Lower lobe of right lung (tissue), 2 donors: ENCODE measurements around the gene GNG2. TPM values are rescaled to one million over a fixed set of nuclear protein-coding genes. Genes with fewer than 3 reads are reported as not detected.

Experiments
- ATAC-seq, 2 donors: fragments of 200-7000 bp; cut with Tn5 transposase; one replicate each; pipeline ENCODE4 v1.9.1; 2020 to 2022; ENCODE audit warnings: mild to moderate bottlenecking in 2 of 2, moderate library complexity in 2 of 2
- DNase-seq: peaks from one replicate; pipeline ENCODE4 v3.0.0-alpha.2; 2020
- H3K27ac ChIP-seq: fragments of 200-600 bp; one replicate; pipeline ENCODE4 v1.8.0; 2022
- H3K27me3 ChIP-seq: fragments of 200-600 bp; one replicate; pipeline ENCODE4 v1.8.0; 2022; ENCODE audit warnings: low read depth
- H3K36me3 ChIP-seq: fragments of 200-600 bp; one replicate; pipeline ENCODE4 v1.8.0; 2022; ENCODE audit warnings: mild to moderate bottlenecking
- H3K4me1 ChIP-seq: fragments of 200-600 bp; one replicate; pipeline ENCODE4 v1.8.0; 2022
- H3K4me3 ChIP-seq: fragments of 200-600 bp; one replicate; pipeline ENCODE4 v1.8.0; 2022; ENCODE audit warnings: mild to moderate bottlenecking
- H3K9me3 ChIP-seq: fragments of 200-600 bp; one replicate; pipeline ENCODE4 v1.8.0; 2022
- CTCF ChIP-seq: fragments of 200-600 bp; IDR thresholded peaks from one replicate; pipeline ENCODE4 v1.8.0; 2022; ENCODE audit warnings: antibody characterized with exemption, mild to moderate bottlenecking
- intact Hi-C: fragments of 100-400 bp; cut with DNase I; formaldehyde crosslinking; loops from one replicate; pipeline ENCODE4 v1.11.0; 2022
- total RNA-seq: library from RNA; stranded (reverse); fragmentation: NEBNext Ultra II Directional; extraction: Animal tissue kit (Norgen Biotek cat#: 25700); gene quantifications from one replicate; pipeline ENCODE4 v1.2.1, GENCODE V29; 2021
- donor health status: DM: no; HTN: yes; CAD: no; lungs with severe emphysema.

GNG2 gene
- total RNA-seq, 1 donor from 2014 or later = 23.8 TPM

DNA sequence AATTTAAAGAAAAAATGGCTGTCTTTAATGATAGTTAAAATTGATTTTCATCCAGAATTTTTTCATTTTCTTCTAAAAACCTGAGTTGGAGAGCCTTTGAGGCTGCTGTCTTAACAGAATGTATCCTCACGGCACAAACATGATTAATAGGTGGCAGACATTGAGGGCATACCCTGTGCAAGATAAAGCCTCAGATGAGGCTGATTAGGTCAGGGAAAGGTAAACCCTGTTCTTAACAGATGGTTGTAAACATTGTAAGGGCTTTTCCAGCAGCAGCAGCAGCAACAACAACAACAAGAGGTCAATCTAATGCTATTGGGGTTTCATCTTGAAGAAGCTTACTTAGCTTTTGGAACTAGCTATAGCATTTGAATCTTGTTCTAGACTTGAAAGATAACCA lies 17.4 kb downstream of the GNG2 start:
- DNase-seq = no peak
- TF ChIP-seq CTCF = no peak
- Histone ChIP-seq H3K27ac (no peak overlapping the region), H3K4me1 (peaks cover 1% of the 10 kb centered on the region), H3K4me3 (no peak overlapping the region), H3K36me3 (no peaks in the 10 kb centered on the region), H3K27me3 (no peaks in the 10 kb centered on the region), H3K9me3 (no peaks in the 10 kb centered on the region)
- ATAC-seq = no peak
- intact Hi-C loops = no loop called here

GRCh38 chr14:51879170-51879569 lies 18.8 kb downstream of the GNG2 start:
- no peak for TF ChIP-seq CTCF
- Histone ChIP-seq H3K27ac (no peak overlapping the region), H3K27me3 (no peaks in the 10 kb centered on the region), H3K4me1 (peaks cover 7% of the 10 kb centered on the region), H3K36me3 (no peaks in the 10 kb centered on the region), H3K4me3 (no peak overlapping the region), H3K9me3 (no peaks in the 10 kb centered on the region)
- intact Hi-C loops = no loop called here
- DNase-seq (no peak), ATAC-seq (no peak)

DNA sequence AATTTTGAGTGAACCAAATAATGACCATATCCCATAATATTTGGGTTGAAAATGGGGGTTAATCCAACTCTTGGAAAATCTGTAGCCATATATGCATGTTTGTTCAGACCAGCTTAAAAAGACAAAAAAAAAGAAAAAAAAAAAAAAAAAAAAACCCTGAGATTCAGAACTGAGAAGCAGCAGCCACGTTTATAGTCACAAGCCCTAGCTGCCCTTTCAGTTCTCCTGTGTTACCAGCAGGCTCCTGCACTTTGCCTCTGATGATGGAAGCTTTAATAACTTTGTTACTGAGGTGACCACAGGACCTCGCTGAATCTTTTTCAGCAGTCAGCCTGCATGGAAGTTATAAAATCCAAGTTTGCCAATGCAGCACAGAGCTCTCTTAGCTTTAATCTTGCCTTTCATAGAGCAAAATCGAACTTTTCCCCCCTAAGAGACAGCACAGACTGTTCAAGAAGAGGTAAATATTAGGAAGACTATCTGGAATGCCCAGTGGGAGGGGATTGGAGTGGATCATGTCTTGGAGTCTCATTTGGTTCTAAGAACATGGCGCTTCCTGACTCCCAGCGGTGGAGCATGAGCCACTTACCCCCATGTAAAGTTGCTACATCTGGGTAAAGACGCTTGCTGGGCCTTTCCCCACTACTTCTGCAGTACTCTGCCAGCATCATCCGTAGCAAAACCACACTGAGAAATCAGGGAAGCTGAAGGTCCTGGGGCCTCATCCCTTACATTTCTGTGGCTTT lies 20.6 kb downstream of the GNG2 start:
- Histone ChIP-seq H3K36me3 (no peaks in the 10 kb centered on the region), H3K27ac (no peak overlapping the region), H3K4me1 (peaks cover 13% of the 10 kb centered on the region), H3K27me3 (no peaks in the 10 kb centered on the region), H3K9me3 (no peaks in the 10 kb centered on the region), H3K4me3 (no peak overlapping the region)
- DNase-seq (no peak), ATAC-seq (no peak)
- TF ChIP-seq CTCF = no peak
- intact Hi-C loops = no loop called here

DNA sequence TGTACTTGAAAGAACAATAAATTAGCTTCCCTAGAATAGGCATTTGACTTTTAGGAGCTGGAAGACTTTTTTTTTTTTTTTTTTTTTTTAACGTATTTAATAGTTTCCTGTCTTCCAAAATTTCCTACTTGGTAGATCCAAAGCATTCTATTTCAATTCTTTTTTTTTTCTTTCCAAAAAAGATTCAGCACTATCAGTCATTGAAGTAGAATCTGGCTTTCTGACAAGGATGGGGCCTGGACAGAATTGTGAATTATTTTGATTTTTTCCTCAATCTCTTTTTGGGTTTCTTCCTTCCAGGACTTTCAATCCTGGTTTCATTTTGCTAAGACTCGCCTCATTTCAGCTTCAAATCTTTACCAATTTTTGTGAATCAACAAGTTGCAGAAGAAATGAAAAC lies 21.2 kb downstream of the GNG2 start:
- intact Hi-C loops = no loop called here
- Histone ChIP-seq H3K27me3 (no peaks in the 10 kb centered on the region), H3K4me3 (no peak overlapping the region), H3K9me3 (no peaks in the 10 kb centered on the region), H3K27ac (no peak overlapping the region), H3K36me3 (no peaks in the 10 kb centered on the region), H3K4me1 (peaks cover 13% of the 10 kb centered on the region)
- ATAC-seq (no peak), DNase-seq (no peak)
- TF ChIP-seq CTCF = no peak

GRCh38 chr14:51883232-51883631 lies 22.8 kb downstream of the GNG2 start:
- H3K4me3 ChIP-seq = no peak overlapping the region
- no peak for TF ChIP-seq CTCF
- H3K9me3 ChIP-seq = no peaks in the 10 kb centered on the region
- no peak for ATAC-seq
- no peaks in the 10 kb centered on the region for H3K36me3 ChIP-seq
- peaks cover 13% of the 10 kb centered on the region for H3K4me1 ChIP-seq
- no peaks in the 10 kb centered on the region for H3K27me3 ChIP-seq
- H3K27ac ChIP-seq = no peak overlapping the region
- intact Hi-C loops = no loop called here
- no peak for DNase-seq
